Osteocyte (in vitro differentiated cells): ENCODE results near the gene ZNF521. TPM values are rescaled to one million over a fixed set of nuclear protein-coding genes. Genes with fewer than 3 reads are reported as not detected.

Experiments used
- DNase-seq: peaks from one replicate; pipeline ENCODE4 v3.0.0; 2021; ENCODE audit warnings: mixed read lengths; ENCODE audit not compliant: unreplicated experiment; ENCODE audit errors: extremely low spot score
- H3K27ac Mint-ChIP-seq: one replicate; pipeline ENCODE4 v1.8.0; 2021; ENCODE audit warnings: mild to moderate bottlenecking, mixed read lengths; ENCODE audit not compliant: unreplicated experiment
- H3K27me3 Mint-ChIP-seq: one replicate; pipeline ENCODE4 v1.8.0; 2021; ENCODE audit warnings: mixed read lengths; ENCODE audit not compliant: unreplicated experiment
- H3K36me3 Mint-ChIP-seq: one replicate; pipeline ENCODE4 v1.8.0; 2021; ENCODE audit warnings: mixed read lengths; ENCODE audit not compliant: unreplicated experiment
- H3K4me1 Mint-ChIP-seq: one replicate; pipeline ENCODE4 v1.8.0; 2021; ENCODE audit warnings: mixed read lengths; ENCODE audit not compliant: unreplicated experiment
- H3K4me3 Mint-ChIP-seq: one replicate; pipeline ENCODE4 v1.8.0; 2021; ENCODE audit warnings: mild to moderate bottlenecking, moderate library complexity, mixed read lengths; ENCODE audit not compliant: unreplicated experiment
- H3K9me3 Mint-ChIP-seq: one replicate; pipeline ENCODE4 v1.8.0; 2021; ENCODE audit warnings: mixed read lengths; ENCODE audit not compliant: unreplicated experiment
- total RNA-seq: library from RNA; stranded (reverse); gene quantifications from 2 replicates; pipeline ENCODE4 v1.2.1, GENCODE V29; 2021
- TF ChIP-seq, protein P1 (sequence below): fragments of 200-600 bp; sonication (generic); IDR thresholded peaks from 2 replicates; pipeline ENCODE4 v1.5.0; 2021; ENCODE audit warnings: antibody characterized with exemption, mild to moderate bottlenecking, moderate library complexity

The ZNF521 gene
- total RNA-seq, 1 donor from 2014 or later, result 57.1 TPM

DNA sequence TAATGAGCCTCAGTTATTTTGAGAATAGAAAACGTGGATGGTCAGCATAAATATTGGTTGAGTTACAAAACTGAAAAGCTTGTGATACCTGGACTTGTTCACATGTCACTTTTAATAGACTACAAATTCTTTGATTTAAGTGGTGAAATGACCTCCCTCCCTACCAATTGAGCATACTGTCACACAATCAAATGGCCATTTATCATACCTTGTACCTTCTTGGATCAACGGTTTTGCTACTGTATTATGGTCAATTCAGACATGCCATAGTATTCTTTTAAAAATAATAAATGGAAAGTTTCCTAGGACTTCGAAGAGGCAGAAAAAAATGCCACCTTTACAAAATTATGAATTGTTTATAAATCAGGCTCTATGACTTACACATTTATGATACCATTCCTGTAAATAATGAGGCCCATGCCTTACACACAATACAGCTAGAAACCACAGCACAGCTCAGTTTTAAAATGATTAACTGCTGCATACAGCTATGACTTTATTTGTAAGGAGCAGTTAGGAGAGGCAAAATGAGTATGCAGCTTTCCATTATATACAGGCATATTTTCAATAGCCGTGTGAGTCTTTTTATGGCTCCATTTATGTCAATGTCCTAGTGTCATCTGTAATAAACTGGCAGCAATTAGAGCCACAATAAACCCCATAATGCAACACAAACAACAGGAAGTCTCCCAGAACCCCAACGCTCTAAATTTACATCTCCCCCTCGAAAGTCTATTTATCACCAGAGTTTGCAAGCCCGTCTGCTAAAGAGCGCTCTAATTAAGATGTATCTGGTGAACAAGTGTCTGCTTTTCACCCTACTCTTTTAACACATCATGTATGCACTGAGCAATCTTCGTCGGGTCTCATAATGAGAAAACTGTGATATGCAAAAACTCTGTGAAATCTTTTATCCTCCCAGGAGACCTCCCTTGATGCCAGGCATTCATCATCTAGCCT lies 176.1 kb downstream of the ZNF521 start:
- H3K4me3 Mint-ChIP-seq, result no peak overlapping the region
- H3K4me1 Mint-ChIP-seq, result no peaks in the 10 kb centered on the region
- H3K27ac Mint-ChIP-seq, result no peak overlapping the region
- H3K36me3 Mint-ChIP-seq, result peaks cover 3% of the 10 kb centered on the region
- H3K9me3 Mint-ChIP-seq, result no peaks in the 10 kb centered on the region
- H3K27me3 Mint-ChIP-seq, result no peaks in the 10 kb centered on the region
- DNase-seq, result no peak
- TF ChIP-seq, protein P1, sequence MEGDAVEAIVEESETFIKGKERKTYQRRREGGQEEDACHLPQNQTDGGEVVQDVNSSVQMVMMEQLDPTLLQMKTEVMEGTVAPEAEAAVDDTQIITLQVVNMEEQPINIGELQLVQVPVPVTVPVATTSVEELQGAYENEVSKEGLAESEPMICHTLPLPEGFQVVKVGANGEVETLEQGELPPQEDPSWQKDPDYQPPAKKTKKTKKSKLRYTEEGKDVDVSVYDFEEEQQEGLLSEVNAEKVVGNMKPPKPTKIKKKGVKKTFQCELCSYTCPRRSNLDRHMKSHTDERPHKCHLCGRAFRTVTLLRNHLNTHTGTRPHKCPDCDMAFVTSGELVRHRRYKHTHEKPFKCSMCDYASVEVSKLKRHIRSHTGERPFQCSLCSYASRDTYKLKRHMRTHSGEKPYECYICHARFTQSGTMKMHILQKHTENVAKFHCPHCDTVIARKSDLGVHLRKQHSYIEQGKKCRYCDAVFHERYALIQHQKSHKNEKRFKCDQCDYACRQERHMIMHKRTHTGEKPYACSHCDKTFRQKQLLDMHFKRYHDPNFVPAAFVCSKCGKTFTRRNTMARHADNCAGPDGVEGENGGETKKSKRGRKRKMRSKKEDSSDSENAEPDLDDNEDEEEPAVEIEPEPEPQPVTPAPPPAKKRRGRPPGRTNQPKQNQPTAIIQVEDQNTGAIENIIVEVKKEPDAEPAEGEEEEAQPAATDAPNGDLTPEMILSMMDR, result no peak

DNA sequence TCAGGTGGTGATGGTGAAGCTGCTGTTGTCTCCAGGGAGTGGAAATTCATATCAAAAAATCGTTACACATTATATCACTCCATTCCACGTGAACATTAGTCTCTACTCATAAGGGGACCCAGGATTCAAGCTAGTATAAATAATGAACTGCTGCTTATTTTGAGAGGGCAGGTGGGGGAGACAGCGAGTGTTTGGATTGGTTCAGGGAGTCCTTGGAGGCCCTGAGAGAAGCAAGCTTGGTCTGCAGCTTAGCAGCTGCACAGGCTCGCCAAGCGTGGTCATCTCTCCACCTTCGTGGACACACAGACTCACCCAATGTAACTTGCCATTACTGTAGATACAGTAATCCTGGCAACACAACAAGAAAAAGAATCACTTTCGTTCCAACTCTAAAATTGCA lies 177.6 kb downstream of the ZNF521 start:
- H3K4me1 Mint-ChIP-seq, result peaks cover 8% of the 10 kb centered on the region
- H3K9me3 Mint-ChIP-seq, result no peaks in the 10 kb centered on the region
- H3K27me3 Mint-ChIP-seq, result no peaks in the 10 kb centered on the region
- no peak overlapping the region for H3K27ac Mint-ChIP-seq
- peaks cover 3% of the 10 kb centered on the region for H3K36me3 Mint-ChIP-seq
- no peak for DNase-seq
- TF ChIP-seq, protein P1, result no peak
- no peak overlapping the region for H3K4me3 Mint-ChIP-seq

DNA sequence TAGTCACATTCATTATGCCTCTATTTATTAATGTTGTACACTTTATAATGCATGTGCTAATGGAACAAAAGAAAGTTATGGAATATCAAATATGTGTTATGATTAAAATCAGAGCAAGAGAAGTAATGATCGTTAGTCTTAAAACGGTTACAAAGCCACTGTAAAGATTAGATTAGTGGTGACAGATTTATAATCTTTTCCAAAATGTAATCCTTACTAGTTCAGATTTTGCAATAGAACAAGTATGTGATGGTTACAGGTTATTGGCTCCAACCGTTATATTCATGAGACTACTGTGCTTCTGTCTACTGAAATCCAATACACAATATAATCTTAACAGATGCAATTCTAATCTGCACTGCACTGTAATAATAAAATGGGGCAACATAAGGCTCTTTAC lies 180.6 kb downstream of the ZNF521 start:
- no peak overlapping the region for H3K4me3 Mint-ChIP-seq
- H3K4me1 Mint-ChIP-seq, result peaks cover 18% of the 10 kb centered on the region
- TF ChIP-seq, protein P1, result no peak
- H3K36me3 Mint-ChIP-seq, result peaks cover 3% of the 10 kb centered on the region
- no peak overlapping the region for H3K27ac Mint-ChIP-seq
- DNase-seq, result no peak
- no peaks in the 10 kb centered on the region for H3K9me3 Mint-ChIP-seq
- no peaks in the 10 kb centered on the region for H3K27me3 Mint-ChIP-seq

DNA sequence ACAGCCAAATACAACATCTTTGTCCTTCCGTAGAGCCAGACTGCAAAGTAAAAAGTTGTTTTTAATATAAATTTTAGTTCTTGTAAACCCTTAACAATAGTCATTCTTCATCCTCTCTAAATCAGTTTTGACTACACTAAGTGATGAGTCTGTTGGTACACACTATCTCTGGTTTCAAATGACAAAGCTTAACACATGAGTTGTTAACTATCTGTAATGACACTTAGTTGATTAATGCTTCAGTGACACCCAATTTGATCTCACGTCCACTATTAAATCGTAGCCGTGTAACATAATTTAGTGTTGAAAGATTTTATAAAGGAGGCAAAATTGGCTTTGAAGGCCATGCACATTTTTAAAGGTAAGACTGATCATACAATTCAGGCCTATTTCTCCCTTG lies 181.6 kb downstream of the ZNF521 start:
- Mint-ChIP-seq H3K4me1 (peaks cover 27% of the 10 kb centered on the region), H3K36me3 (peaks cover 3% of the 10 kb centered on the region), H3K9me3 (no peaks in the 10 kb centered on the region), H3K4me3 (no peak overlapping the region), H3K27me3 (no peaks in the 10 kb centered on the region), H3K27ac (no peak overlapping the region)
- TF ChIP-seq, protein P1, result no peak
- DNase-seq, result no peak

DNA sequence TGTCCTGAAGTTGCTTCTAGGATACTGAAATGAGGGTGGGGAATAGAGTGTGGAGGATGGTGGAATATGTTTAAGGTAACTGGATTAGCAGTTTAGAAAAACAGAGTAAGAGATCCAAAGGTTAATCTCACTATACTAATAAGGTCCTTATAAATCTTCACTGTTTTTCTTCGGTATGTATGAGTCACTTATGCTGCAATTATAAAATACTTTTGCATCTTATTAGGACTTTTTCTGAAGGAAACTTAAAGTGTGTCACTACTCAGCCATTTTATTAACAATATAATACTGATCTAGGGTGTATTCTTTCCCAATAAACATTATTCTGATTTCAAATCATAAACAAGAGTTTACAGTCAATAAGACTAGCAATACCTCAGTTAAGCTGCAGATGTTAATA lies 182.3 kb downstream of the ZNF521 start:
- no peaks in the 10 kb centered on the region for H3K36me3 Mint-ChIP-seq
- no peaks in the 10 kb centered on the region for H3K27me3 Mint-ChIP-seq
- no peak for DNase-seq
- H3K9me3 Mint-ChIP-seq, result no peaks in the 10 kb centered on the region
- no peak overlapping the region for H3K4me3 Mint-ChIP-seq
- peaks cover 34% of the 10 kb centered on the region for H3K4me1 Mint-ChIP-seq
- TF ChIP-seq, protein P1, result no peak
- no peak overlapping the region for H3K27ac Mint-ChIP-seq
